Caki2 (cell line): ENCODE data around the gene PHLDB1. TPM values are rescaled to one million over a fixed set of nuclear protein-coding genes. Genes with fewer than 3 reads are reported as not detected.
"Not testable (repeated sequence)": the region's sequence is repeated elsewhere in the genome, so short reads cannot be mapped to it uniquely, and the experiment has no call there.

Source experiments
- DNase-seq: peaks from one replicate; pipeline ENCODE4 v3.0.0-alpha.2; 2015; ENCODE audit warnings: low read depth
- in situ Hi-C: cut with HindIII; loops from 2 replicates; pipeline ENCODE4 v1.10.0; 2016; ENCODE audit warnings: low sequenced_read_pairs, low pct_unique_long_range_greater_than_20kb, mixed read lengths
- total RNA-seq: library from RNA; depleted of rRNA; stranded (reverse); fragments of >200 nt; shearing (Covaris generic); gene quantifications from 2 replicates; pipeline ENCODE4 v1.2.3, GENCODE V29; 2014; ENCODE audit warnings: low replicate concordance; rRNA removed

Gene PHLDB1
- 24.8 and 26.6 TPM in 2 replicates for total RNA-seq

- DNase-seq = peak; percentile 53
Observed at GRCh38 chr11:118607401-118608359, at the start of gene PHLDB1. PHLDB1 (plus strand) TSS chr11:118607615; CDS start chr11:118613837, 6,222 bp downstream.

GRCh38 chr11:118560806-118561205 lies 46.6 kb upstream of the PHLDB1 start:
- no peak for DNase-seq
- in situ Hi-C loops = no loop called here

More at GRCh38 chr11:118607401-118608359, at the start of gene PHLDB1:
- in situ Hi-C loops = no loop called here

- in situ Hi-C loops = no loop called here
- no peak for DNase-seq
Observed at GRCh38 chr11:118565051-118565450, 42.4 kb upstream of the PHLDB1 start.

GRCh38 chr11:118569670-118570069 lies 37.7 kb upstream of the PHLDB1 start:
- DNase-seq = no peak
- in situ Hi-C loops = no loop called here

GRCh38 chr11:118570787-118571186 lies 36.6 kb upstream of the PHLDB1 start:
- in situ Hi-C loops = no loop called here
- no peak for DNase-seq

- in situ Hi-C loops = not testable (repeated sequence)
- DNase-seq = peak; percentile 11
Observed at GRCh38 chr11:118571701-118572060, 35.7 kb upstream of the PHLDB1 start.

GRCh38 chr11:118572061-118572980 lies 35.1 kb upstream of the PHLDB1 start, which contains the start of gene ARCN1:
ARCN1 (plus strand) TSS chr11:118572409; CDS start chr11:118572548, 139 bp downstream.
- in situ Hi-C loops = no loop called here
- DNase-seq = peak; percentile 56

GRCh38 chr11:118572981-118573550 lies 34.3 kb upstream of the PHLDB1 start:
- in situ Hi-C loops = no loop called here

GRCh38 chr11:118574636-118575035 lies 32.8 kb upstream of the PHLDB1 start:
- in situ Hi-C loops = no loop called here
- DNase-seq = no peak

More at GRCh38 chr11:118572981-118573550, 34.3 kb upstream of the PHLDB1 start:
- DNase-seq = peak; percentile 43

GRCh38 chr11:118577995-118578394 lies 29.4 kb upstream of the PHLDB1 start:
- DNase-seq, in situ Hi-C loops: not testable (repeated sequence)

- DNase-seq = no peak
- in situ Hi-C loops = no loop called here
Observed at GRCh38 chr11:118581057-118581456, 26.4 kb upstream of the PHLDB1 start.

- no peak for DNase-seq
- in situ Hi-C loops = no loop called here
Observed at GRCh38 chr11:118587952-118588351, 19.5 kb upstream of the PHLDB1 start.

- DNase-seq = no peak
- in situ Hi-C loops = no loop called here
Observed at GRCh38 chr11:118592616-118593367, 14.6 kb upstream of the PHLDB1 start.

- in situ Hi-C loops, DNase-seq: not testable (repeated sequence)
Observed at GRCh38 chr11:118594984-118595383, 12.4 kb upstream of the PHLDB1 start.

GRCh38 chr11:118596224-118597146 lies 10.9 kb upstream of the PHLDB1 start:
- in situ Hi-C loops = no loop called here
- DNase-seq = no peak

GRCh38 chr11:118597556-118597955 lies 9.9 kb upstream of the PHLDB1 start:
- in situ Hi-C loops = no loop called here
- no peak for DNase-seq

GRCh38 chr11:118602331-118602730 lies 5.1 kb upstream of the PHLDB1 start:
- in situ Hi-C loops = no loop called here

More at GRCh38 chr11:118602331-118602730, 5.1 kb upstream of the PHLDB1 start:
- DNase-seq = no peak
